GM19238 (cell line): ENCODE data around the gene NADK2.
A peak's percentile ranks its signal among the peaks of the same experiment; 100 is the strongest.

Source experiments
- DNase-seq: peaks from one replicate; pipeline ENCODE4 v3.0.0; 2011; ENCODE audit warnings: low spot score; ENCODE audit not compliant: insufficient read length

The NADK2 gene

DNA sequence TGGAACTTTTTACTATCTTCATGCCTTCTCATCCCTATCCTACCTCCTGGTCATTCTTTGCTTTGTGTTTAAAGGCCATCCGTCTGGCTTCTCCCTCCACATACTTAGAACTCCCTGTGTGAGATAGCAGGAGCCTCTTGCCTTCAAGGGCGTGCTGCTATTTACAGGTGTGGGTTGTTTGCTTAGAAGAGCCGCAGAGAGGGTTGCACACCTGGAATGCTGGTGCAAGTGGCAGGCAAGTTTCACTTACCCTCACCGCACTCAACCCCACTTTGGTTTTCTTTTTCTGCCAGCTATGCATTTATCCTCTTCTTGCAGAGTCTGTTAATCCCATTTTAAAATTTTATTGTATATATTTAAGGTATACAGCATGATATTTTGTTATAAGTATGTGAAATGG, 77.3 kb downstream of the NADK2 start:
- no peak for DNase-seq

- DNase-seq, result no peak
Observed at GRCh38 chr5:36162810-36163486, 78.8 kb downstream of the NADK2 start.

- DNase-seq, result no peak
Observed at GRCh38 chr5:36161361-36161760, 80.4 kb downstream of the NADK2 start.

- DNase-seq, result no peak
Observed at GRCh38 chr5:36160617-36161016, 81.1 kb downstream of the NADK2 start.

DNA sequence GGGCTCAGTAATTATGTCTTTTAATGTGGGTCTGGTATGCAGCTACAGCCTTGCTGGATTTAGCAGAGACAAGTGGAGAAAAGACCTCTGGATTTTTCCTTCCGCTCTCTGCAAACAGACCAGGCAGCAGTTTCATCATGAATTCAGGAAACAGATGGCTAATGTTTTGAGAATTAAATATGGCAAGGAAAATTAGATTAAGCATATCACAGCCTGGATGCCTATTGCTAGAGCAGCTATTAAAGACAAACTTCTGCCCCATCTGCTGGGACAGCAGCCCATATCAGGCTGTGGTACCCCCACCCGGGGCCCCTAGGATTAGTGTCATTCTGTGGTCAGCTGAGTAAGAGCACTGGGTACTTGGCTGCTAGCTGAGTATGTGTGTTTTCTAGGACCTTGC, 83.6 kb downstream of the NADK2 start:
- no peak for DNase-seq

DNA sequence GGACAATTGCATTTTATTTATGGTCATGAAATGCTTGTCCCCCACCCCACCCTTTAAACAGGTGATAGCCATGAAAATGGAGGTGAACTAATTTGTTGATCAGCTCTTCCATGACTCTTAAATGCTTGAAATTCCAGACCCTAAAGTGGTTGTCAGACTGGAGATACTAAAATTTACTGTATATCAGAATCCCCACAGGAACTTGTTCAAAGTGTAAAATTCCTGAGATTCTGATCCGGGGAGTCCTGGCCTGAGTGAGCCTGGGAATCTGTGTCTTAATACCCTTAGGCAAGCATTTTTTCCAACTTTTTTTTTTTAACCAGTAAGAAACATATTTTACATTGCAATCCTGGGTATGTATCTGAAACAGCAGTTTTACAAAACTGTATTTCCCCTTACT, 85.1 kb downstream of the NADK2 start:
- no peak for DNase-seq

DNA sequence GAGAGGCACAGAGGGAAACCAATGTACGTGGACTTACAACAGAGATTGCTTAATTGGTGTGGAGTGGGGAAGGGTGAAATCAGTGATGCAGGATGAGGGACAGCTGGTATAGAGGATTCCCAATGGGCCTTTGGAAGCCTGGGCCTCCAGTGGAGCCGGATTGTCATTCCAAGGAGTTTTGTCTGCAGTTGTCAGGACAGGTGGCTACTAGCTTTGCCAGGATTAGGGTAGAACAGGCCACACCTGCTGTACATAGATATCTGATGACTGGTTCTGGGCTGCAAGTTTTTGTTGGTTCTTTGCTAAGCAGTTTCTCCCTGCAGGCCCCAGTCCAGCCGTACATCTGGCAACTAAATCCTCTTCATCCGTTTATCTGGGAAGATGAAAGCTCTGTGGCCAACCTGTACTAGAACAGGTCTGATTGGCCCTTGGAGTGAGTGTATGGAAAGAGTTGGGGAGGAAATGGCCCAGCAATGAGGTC, 85.6 kb downstream of the NADK2 start:
- DNase-seq, result no peak

DNA sequence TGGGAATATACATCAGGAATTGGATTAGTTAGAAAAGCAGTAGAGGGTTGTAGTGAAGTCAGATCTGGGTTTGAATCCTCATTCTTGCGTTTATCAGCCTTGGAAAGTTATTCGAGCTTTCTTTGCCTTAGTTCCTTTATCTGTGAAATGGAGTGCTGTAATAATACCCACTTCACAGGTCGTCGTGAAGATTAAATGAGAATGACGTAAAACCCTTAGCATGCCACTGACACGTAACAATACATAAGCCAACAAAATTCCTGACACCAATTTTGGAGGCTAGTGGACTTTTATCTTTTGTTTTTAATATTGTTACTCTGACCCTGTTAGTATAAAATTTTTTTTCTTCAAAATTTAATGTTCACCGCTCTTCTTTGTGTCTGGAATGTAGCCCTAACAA, 86.4 kb downstream of the NADK2 start:
- DNase-seq, result no peak

GRCh38 chr5:36153726-36154125, 88.0 kb downstream of the NADK2 start:
- DNase-seq, result no peak

- DNase-seq, result no peak
Observed at GRCh38 chr5:36153298-36153677, 88.4 kb downstream of the NADK2 start.

DNA sequence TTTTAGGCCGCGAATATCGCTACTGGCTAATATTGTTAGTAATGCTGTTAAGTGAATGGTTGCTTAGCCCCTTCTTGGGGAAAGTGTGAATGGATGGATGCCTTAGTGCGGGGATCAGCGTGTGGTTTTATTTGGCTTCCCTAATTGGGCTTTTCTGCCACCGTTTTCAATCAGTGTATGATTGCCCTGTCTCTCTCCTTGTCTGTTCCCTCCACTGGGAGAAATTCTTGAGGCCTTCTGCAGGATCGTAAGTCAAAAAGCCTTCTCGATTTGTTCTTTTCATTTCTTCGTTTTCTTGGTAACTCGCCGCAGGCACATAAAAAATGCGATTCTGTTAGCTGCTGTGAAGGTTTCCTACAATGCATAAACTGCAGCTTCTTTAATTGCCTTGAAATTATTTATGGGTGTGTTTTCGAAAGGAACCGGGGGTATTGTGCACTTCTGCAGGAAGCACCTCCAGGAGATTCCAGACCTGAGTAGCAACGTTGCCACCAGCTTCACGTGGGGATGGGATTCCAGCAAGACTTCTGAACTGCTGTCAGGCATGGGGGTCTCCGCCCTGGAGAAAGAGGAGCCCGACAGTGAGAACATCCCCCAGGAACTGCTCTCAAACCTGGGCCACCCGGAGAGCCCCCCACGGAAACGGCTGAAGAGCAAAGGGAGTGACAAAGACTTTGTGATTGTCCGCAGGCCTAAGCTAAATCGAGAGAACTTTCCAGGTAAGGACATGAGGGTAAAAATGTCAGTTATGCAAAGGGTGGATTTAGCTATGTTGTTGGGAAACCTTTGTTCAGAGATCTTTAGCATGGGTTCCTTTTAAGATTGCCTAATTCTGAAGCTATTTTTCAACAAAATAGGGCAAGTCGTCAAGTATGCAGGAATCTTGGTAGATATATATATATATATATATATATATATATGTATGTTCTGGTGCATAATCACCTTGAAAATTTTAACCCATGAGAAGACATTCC, 89.1 kb downstream of the NADK2 start:
- peak; percentile 1 for DNase-seq

DNA sequence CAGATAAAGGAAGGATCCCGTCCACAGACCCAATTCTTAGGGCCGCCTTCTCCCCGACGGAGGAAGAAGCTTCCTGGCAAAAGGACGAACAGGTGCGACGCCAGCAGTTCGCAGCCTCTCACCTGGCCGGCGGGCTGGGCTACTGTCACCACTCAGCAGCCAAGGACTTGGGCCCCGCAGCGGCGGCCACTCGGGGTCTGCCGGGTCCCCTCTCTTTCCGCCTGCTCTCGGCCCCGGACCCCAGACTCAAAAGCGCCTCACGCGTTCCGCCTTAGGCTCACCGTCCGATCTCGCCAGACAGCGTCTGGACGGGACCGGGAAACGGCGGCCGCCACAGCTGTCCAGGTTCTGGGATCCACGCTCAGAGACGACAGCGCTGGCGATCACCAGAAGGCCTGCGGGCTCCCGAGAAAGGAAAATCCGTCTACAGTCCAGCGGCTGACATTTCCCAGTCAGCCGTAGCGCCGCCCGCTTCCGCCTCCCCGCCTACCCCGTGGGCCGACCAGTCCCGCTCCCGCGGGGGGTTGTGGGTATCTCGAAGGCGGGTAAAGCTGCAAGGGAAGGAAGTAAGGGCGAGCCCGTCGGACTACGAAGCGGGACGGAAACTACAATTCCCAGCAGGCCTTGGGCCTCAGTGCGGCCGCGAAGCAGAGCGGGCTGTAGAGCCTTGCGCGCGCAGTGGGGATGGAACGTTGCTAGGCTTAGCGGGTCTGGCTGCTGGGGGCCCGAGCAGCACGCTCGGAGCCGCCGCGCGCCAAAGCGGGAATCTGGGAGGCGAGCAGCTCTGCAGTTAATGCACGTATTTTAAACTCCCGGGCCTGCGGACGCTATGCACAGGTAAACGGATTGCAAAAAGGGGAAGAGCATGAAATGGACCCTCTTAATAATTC, 90.0 kb downstream of the NADK2 start, which contains the start of the genes LMBRD2 and SKP2:
LMBRD2 (minus strand) TSS at position 454 of the 890 bp plus-strand sequence. CDS start 8,538 bp downstream, outside the sequence.
SKP2 (plus strand) TSS at position 678 of the 890 bp plus-strand sequence; CDS start at position 830, 152 bp downstream.
- DNase-seq, result peak; percentile 86

GRCh38 chr5:36150676-36151433, 90.9 kb downstream of the NADK2 start:
- peak; percentile 3 for DNase-seq

GRCh38 chr5:36147681-36148080, 94.0 kb downstream of the NADK2 start:
- DNase-seq, result no peak

DNA sequence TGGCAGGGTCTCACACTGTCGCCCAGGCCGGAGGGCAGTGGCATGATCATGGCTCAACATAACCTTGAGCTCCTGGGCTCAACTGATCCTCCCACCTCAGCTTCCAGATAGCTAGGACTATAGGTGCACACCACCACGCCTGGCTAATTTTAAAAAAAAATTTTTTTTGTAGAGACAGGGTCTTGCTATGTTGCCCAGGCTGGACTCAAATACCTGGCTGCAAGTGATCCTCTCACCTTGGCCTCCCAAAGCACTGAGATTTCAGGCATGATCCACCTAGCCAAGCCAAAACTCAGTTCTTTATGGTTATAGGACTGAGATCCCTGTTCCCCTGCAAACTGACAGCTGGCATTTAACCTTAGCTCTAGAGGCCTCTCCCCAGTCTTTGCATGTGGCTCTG, 95.3 kb downstream of the NADK2 start:
- no peak for DNase-seq

DNA sequence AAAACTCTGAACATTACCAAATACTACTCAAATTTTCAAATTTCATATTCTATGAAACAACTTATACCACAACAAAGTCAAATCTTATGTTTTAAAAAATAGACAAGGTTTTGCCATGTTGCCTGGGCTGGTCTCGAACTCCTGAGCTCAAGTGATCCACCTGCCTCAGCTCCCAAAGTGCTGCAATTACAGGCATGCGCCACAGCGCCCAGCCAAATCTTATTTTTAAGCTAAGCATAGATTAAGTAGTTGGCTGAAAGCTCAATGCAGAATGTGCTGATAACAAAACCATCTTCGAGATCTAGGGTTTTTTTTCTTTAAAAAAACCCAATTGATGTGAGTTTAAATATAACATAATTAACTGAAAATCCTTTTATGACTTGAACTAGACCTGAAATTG, 96.4 kb downstream of the NADK2 start:
- DNase-seq, result no peak
